H1 (cell line): ENCODE measurements around the gene CRTC1. TPM values are rescaled to one million over a fixed set of nuclear protein-coding genes. Genes with fewer than 3 reads are reported as not detected.

Experiments
- CTCF ChIA-PET: fragments of 300-600 bp; sonication (Branson Sonifier 250); formaldehyde crosslinking; loops from one replicate; lab custom pipeline; 2021; ENCODE audit not compliant: partially characterized antibody; lab: Charles Lee
- POLR2A ChIA-PET: fragments of 300-600 bp; sonication (Branson Sonifier 250); formaldehyde crosslinking; loops from one replicate; lab custom pipeline; 2021; ENCODE audit warnings: inconsistent platforms; ENCODE audit not compliant: partially characterized antibody; lab: Charles Lee
- DNase-seq, 2 experiments: peaks; one replicate each; pipeline versions ENCODE4 v3.0.0 to v3.0.0-alpha.2; 2010 to 2022; ENCODE audit warnings: low spot score in 2 of 2, low read depth in 1 of 2, mixed read lengths in 1 of 2
- FAIRE-seq: peaks from 2 replicates; lab custom pipeline; 2011; peaks lifted over from hg19 to GRCh38; lab: Jason Lieb, UNC
- H2AFZ ChIP-seq: 2 replicates; pipeline ENCODE4 v1.8.1; 2012; ENCODE audit warnings: low read length, inconsistent platforms
- H2AK5ac ChIP-seq: 2 replicates; pipeline ENCODE4 v1.6.1; 2013; ENCODE audit warnings: low read depth, low read length
- H2BK120ac ChIP-seq: replicated peaks from 2 replicates; pipeline ENCODE3; 2013; ENCODE audit warnings: low read depth, low read length, inconsistent platforms
- H2BK12ac ChIP-seq: 2 replicates; pipeline ENCODE4 v1.6.1; 2013; ENCODE audit warnings: low read depth, low read length
- H2BK15ac ChIP-seq: 2 replicates; pipeline ENCODE4 v1.6.1; 2013; ENCODE audit warnings: low read length
- H2BK20ac ChIP-seq: 2 replicates; pipeline ENCODE4 v1.6.1; 2013; ENCODE audit warnings: low read length
- H2BK5ac ChIP-seq: 2 replicates; pipeline ENCODE4 v1.6.1; 2013; ENCODE audit warnings: low read depth, low read length
- H3K14ac ChIP-seq: 2 replicates; pipeline ENCODE4 v1.6.1; 2013; ENCODE audit warnings: inconsistent platforms; ENCODE audit not compliant: insufficient read length
- H3K18ac ChIP-seq: 2 replicates; pipeline ENCODE4 v1.6.1; 2013; ENCODE audit warnings: low read length; ENCODE audit errors: extremely low read depth
- H3K23ac ChIP-seq: 2 replicates; pipeline ENCODE4 v1.6.1; 2013; ENCODE audit warnings: inconsistent platforms; ENCODE audit not compliant: insufficient read length
- H3K23me2 ChIP-seq: 2 replicates; pipeline ENCODE4 v1.6.1; 2013; ENCODE audit warnings: low read depth, low read length
- H3K27ac ChIP-seq: 2 replicates; pipeline ENCODE4 v1.6.1; 2011; ENCODE audit warnings: low read depth, low read length, inconsistent platforms
- H3K27me3 ChIP-seq, 4 experiments: replicated peaks in 1 of 4; 1 replicate in 1 of 4; 2 replicates in 3 of 4; pipeline versions ENCODE4 v1.6.1 to v1.8.1; 2011 to 2013; ENCODE audit warnings: low read length in 3 of 4, mild to moderate bottlenecking in 3 of 4, inconsistent platforms in 2 of 4, mixed read lengths in 2 of 4, moderate library complexity in 1 of 4; ENCODE audit not compliant: control insufficient read depth in 3 of 4, insufficient read depth in 3 of 4; ENCODE audit errors: extremely low read depth in 1 of 4
- H3K36me3 ChIP-seq, 4 experiments: 2 replicates each; pipeline versions ENCODE4 v1.6.1 to v1.8.1; 2011 to 2013; ENCODE audit warnings: mild to moderate bottlenecking in 4 of 4, low read length in 3 of 4, moderate library complexity in 2 of 4, control low read depth in 1 of 4, inconsistent platforms in 1 of 4; ENCODE audit not compliant: insufficient read depth in 4 of 4, control insufficient read depth in 2 of 4
- H3K4ac ChIP-seq: replicated peaks from 2 replicates; pipeline ENCODE3; 2013; ENCODE audit warnings: low read length, low read depth, mixed read lengths, inconsistent platforms; ENCODE audit not compliant: insufficient read length
- H3K4me1 ChIP-seq, 4 experiments: replicated peaks in 1 of 4; 1 replicate in 1 of 4; 2 replicates in 3 of 4; pipeline versions ENCODE4 v1.6.1 to v1.8.1; 2011 to 2013; ENCODE audit warnings: low read length in 3 of 4, inconsistent platforms in 2 of 4, mixed read lengths in 1 of 4; ENCODE audit not compliant: insufficient read depth in 4 of 4, control insufficient read depth in 3 of 4
- H3K4me2 ChIP-seq, 2 experiments: 2 replicates each; pipeline versions ENCODE4 v1.6.1 to v1.8.1; 2011 to 2013; ENCODE audit warnings: low read depth in 2 of 2, low read length in 2 of 2, control low read depth in 1 of 2, inconsistent platforms in 1 of 2, mild to moderate bottlenecking in 1 of 2; ENCODE audit not compliant: insufficient read depth in 1 of 2
- H3K4me3 ChIP-seq, 4 experiments: fragments of 200-600, 300-600 bp in 1 of 4; sonication (generic), shearing (Covaris generic), sonication (Bioruptor Twin) in 1 of 4; 2 replicates each; pipeline versions ENCODE4 v1.5.1 to v1.8.1; 2011 to 2016; ENCODE audit warnings: low read length in 4 of 4, low read depth in 3 of 4, control low read depth in 2 of 4, inconsistent platforms in 2 of 4, mild to moderate bottlenecking in 2 of 4, mixed read lengths in 1 of 4, moderate library complexity in 1 of 4; ENCODE audit not compliant: insufficient read depth in 2 of 4; ENCODE audit errors: extremely low read depth in 1 of 4
- H3K56ac ChIP-seq: replicated peaks from 2 replicates; pipeline ENCODE3; 2013; ENCODE audit warnings: low read depth, mild to moderate bottlenecking, mixed read lengths, low read length, inconsistent platforms; ENCODE audit not compliant: insufficient read length
- H3K79me1 ChIP-seq: 2 replicates; pipeline ENCODE4 v1.6.1; 2013; ENCODE audit warnings: low read depth, low read length, control low read depth
- H3K79me2 ChIP-seq, 2 experiments: 2 replicates each; pipeline versions ENCODE4 v1.6.1 to v1.8.1; 2012 to 2013; ENCODE audit warnings: low read length in 2 of 2, mild to moderate bottlenecking in 2 of 2, inconsistent platforms in 1 of 2; ENCODE audit not compliant: insufficient read depth in 2 of 2, control insufficient read depth in 1 of 2
- H3K9ac ChIP-seq, 4 experiments: replicated peaks in 1 of 4; 1 replicate in 1 of 4; 2 replicates in 3 of 4; pipeline versions ENCODE4 v1.6.1 to v1.8.1; 2011 to 2013; ENCODE audit warnings: low read depth in 3 of 4, low read length in 3 of 4, control low read depth in 2 of 4, mild to moderate bottlenecking in 2 of 4, moderate library complexity in 2 of 4, inconsistent platforms in 1 of 4; ENCODE audit errors: extremely low read depth in 1 of 4
- H3K9me3 ChIP-seq, 2 experiments: 2 replicates each; pipeline versions ENCODE4 v1.6.1 to v1.8.1; 2012 to 2013; ENCODE audit warnings: mild to moderate bottlenecking in 2 of 2, moderate library complexity in 2 of 2, control low read depth in 1 of 2, inconsistent platforms in 1 of 2, low read depth in 1 of 2, low read length in 1 of 2, mixed read lengths in 1 of 2; ENCODE audit not compliant: insufficient read depth in 2 of 2
- H4K20me1 ChIP-seq, 2 experiments: replicated peaks in 1 of 2; 2 replicates each; pipeline versions ENCODE3 to v1.8.1; 2011 to 2013; ENCODE audit warnings: inconsistent platforms in 2 of 2, low read length in 2 of 2, mild to moderate bottlenecking in 1 of 2; ENCODE audit not compliant: insufficient read depth in 2 of 2, control insufficient read depth in 1 of 2
- H4K5ac ChIP-seq: 2 replicates; pipeline ENCODE4 v1.6.1; 2013; ENCODE audit warnings: low read length, low read depth, mixed read lengths, inconsistent platforms; ENCODE audit not compliant: insufficient read length
- H4K8ac ChIP-seq: 2 replicates; pipeline ENCODE4 v1.8.0; 2013; ENCODE audit warnings: mild to moderate bottlenecking, moderate library complexity, low read length, inconsistent platforms; ENCODE audit not compliant: insufficient read depth; ENCODE audit errors: extremely low read depth
- H4K91ac ChIP-seq: replicated peaks from 2 replicates; pipeline ENCODE3; 2013; ENCODE audit warnings: low read length, mixed read lengths, inconsistent platforms; ENCODE audit not compliant: insufficient read length
- BRCA1 ChIP-seq: IDR thresholded peaks from 2 replicates; pipeline ENCODE4 v1.6.1; 2012; ENCODE audit warnings: low read depth, low read length, improper control_type of control experiment
- EP300 ChIP-seq, 2 experiments: IDR thresholded peaks; 1 replicate in 1 of 2; 2 replicates in 1 of 2; pipeline ENCODE4 v1.6.1; 2011 to 2012; ENCODE audit warnings: low read depth in 2 of 2, low read length in 2 of 2, mild to moderate bottlenecking in 2 of 2, borderline replicate concordance in 1 of 2, inconsistent platforms in 1 of 2, moderate library complexity in 1 of 2
- EZH2 ChIP-seq: fragments of 200-600 bp; sonication (generic); IDR thresholded peaks from 2 replicates; pipeline ENCODE4 v1.7.1; 2012; ENCODE audit warnings: low read depth, mild to moderate bottlenecking, moderate library complexity, low read length, inconsistent platforms; ENCODE audit not compliant: severe bottlenecking
- WGBS, 2 experiments: shearing (Covaris generic) in 1 of 2; methylation state at CpG; one replicate each; pipeline versions ENCODE4 v1.1.6 to v1.1.7; 2013 to 2015; ENCODE audit warnings: low lambda C conversion rate in 2 of 2, mixed read lengths in 2 of 2, inconsistent platforms in 1 of 2, low coverage in 1 of 2, missing lambda C conversion rate in 1 of 2; ENCODE audit not compliant: insufficient replicate concordance in 2 of 2, insufficient coverage in 1 of 2, insufficient read length in 1 of 2; ENCODE audit errors: extremely low coverage in 1 of 2, missing lambda C conversion rate in 1 of 2; 5-methylcytosine and 5-hydroxymethylcytosine counted together
- polyA plus RNA-seq, 7 experiments: library from polyadenylated mRNA; depleted of rRNA in 3 of 7; stranded (reverse) in 5 of 7; unstranded in 2 of 7; fragments of >200 nt in 5 of 7; fragments of 200-250 nt in 2 of 7; gene quantifications; 1 replicate in 5 of 7; 2 replicates in 1 of 7; 4 replicates in 1 of 7; pipeline versions ENCODE4 v1.2.1 to v1.2.3, GENCODE V29; 2011 to 2013; ENCODE audit warnings: missing spikeins in 2 of 7, mixed read lengths in 2 of 7
- total RNA-seq: library from RNA; stranded (reverse); fragmentation: NEBNext Ultra II Directional; extraction: Animal tissue kit (Norgen Biotek cat#: 25700); gene quantifications from 2 replicates; pipeline ENCODE4 v1.2.1, GENCODE V29; 2021

Gene CRTC1
- total and polyA plus RNA-seq, 2 of the 8 experiments (the other 6 are each of a cell fraction or from before 2014, with no cell fraction given) = 2.9 to 8.5 TPM

- DNase-seq = no peak
- no peak overlapping the region for H4K5ac ChIP-seq
- FAIRE-seq = no peak
- H3K36me3 ChIP-seq = no peaks in the 10 kb centered on the region
- 89% methylated on average over 13 of the region's 13 CpGs; no CpG with 5 or more reads in 1 of the 2 experiments for WGBS, 2 experiments
- no peak overlapping the region for H3K23ac ChIP-seq
- peaks cover 1 to 21% of the 10 kb centered on the region in 2 experiments for H4K20me1 ChIP-seq
- no peak overlapping the region for H4K8ac ChIP-seq
- H2BK12ac ChIP-seq = no peak overlapping the region
- CTCF ChIA-PET = interaction anchor here (0.6 to 2.5 kb wide), 9 partner anchors 16 to 238 kb away, joined by 3 to 8 read pairs (median 4); partner anchors contain the start of gene REX1BD
- no peak overlapping the region for H3K27ac ChIP-seq
- no peak overlapping the region for H3K4ac ChIP-seq
- H2AFZ ChIP-seq = no peak overlapping the region
- H3K9me3 ChIP-seq = no peaks in the 10 kb centered on the region
- H3K4me2 ChIP-seq = no peak overlapping the region
- no peak overlapping the region for H3K4me3 ChIP-seq
- H2BK5ac ChIP-seq = peak overlapping the region; percentile 24; the same call in 1 of the 2 replicates
- H3K14ac ChIP-seq = no peak overlapping the region
- peaks cover 0 to 12% (median 5%) of the 10 kb centered on the region in 4 experiments; a peak in 4 of 7 replicates for H3K4me1 ChIP-seq
- H3K79me1 ChIP-seq = peaks cover 14% of the 10 kb centered on the region
- H3K56ac ChIP-seq = no peak overlapping the region
- H3K23me2 ChIP-seq = no peaks in the 10 kb centered on the region; the same call in 1 of the 2 replicates
- no peak overlapping the region for H2BK15ac ChIP-seq
- no peak overlapping the region; the same call in 1 of the 2 replicates for H3K18ac ChIP-seq
- no peak overlapping the region for H3K9ac ChIP-seq
- TF ChIP-seq EP300 (IDR thresholded peaks at IDR 0.05; ENCODE audit: borderline replicate concordance in 1 of 2, low read depth in 2 of 2, low read length in 2 of 2) (peak in 1 of 2 experiments; percentile 67; a peak in 1 of 3 replicates), EZH2 (no peak), BRCA1 (no peak)
- 0 out of 2 replicates have a peak overlapping the region, but pooled peaks have one; percentile 32 for H2BK20ac ChIP-seq
- POLR2A ChIA-PET = interaction anchor here (1.2 to 1.5 kb wide), 2 partner anchors 42 to 55 kb away, joined by 4 read pairs; no protein-coding TSS in a partner anchor
- peaks cover 0 to 10% of the 10 kb centered on the region in 2 experiments; a peak in 1 of 4 replicates for H3K79me2 ChIP-seq
- H3K27me3 ChIP-seq = no peaks in the 10 kb centered on the region
- no peak overlapping the region for H4K91ac ChIP-seq
- H2AK5ac ChIP-seq = 0 out of 2 replicates have a peak overlapping the region, but pooled peaks have one; percentile 75
- H2BK120ac ChIP-seq = no peak overlapping the region
Measured at GRCh38 chr19:18645035-18645511, 38.4 kb upstream of the CRTC1 start.
